Measurements from ENCODE around the gene CDH4. TPM values are rescaled to one million over a fixed set of nuclear protein-coding genes. Genes with fewer than 3 reads are reported as not detected.

Gene CDH4
- total and polyA plus RNA-seq, 2 of the 4 experiments (the other 2 are of a cell fraction) = 1.6 to 3.5 TPM

DNA sequence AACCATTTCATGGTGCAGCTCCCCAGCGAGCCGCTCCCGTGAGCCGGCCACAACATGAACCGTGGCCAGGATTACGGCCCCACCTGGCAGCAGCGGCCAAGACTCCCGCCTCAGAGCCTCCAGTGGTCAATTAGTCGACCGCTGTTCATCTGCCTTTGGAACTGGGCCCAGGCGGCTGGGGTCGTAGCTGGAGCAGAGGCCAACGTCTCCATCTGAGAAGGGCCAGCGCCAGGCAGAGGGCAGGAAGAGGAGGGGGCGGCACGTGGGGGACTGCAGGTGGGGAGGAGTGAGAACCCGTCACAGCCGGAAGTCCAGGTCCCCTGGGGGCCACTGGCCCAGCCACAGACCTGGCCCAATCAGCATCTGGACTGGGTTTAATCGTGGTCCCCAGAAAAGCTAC is 629.4 kb downstream of the CDH4 start:
- dilution Hi-C loops (cut with HindIII; ENCODE audit: low sequenced_read_pairs, unreplicated experiment) = no loop called here
- WGBS, 2 experiments (ENCODE audit: extremely low coverage in 2 of 2, insufficient read length in 1 of 2) = 76% methylated on average over 6 of the region's 19 CpGs; no CpG with 5 or more reads in 1 of the 2 experiments
- Histone ChIP-seq H3K9me1 (ENCODE audit: insufficient read depth, low read length) (no peaks in the 10 kb centered on the region), H3K4me1 (ENCODE audit: control insufficient read depth, insufficient read depth, low read length) (no peaks in the 10 kb centered on the region), H4K20me1 (ENCODE audit: insufficient read depth, low read length) (no peaks in the 10 kb centered on the region), H2BK15ac (ENCODE audit: low read depth, low read length) (no peak overlapping the region), H3K36me3 (ENCODE audit: control insufficient read depth, insufficient read depth, low read length) (no peaks in the 10 kb centered on the region), H2AFZ (replicated peaks; ENCODE audit: low read length, poor library complexity) (no peak overlapping the region), H2BK120ac (ENCODE audit: low read depth, low read length) (no peak overlapping the region), H4K91ac (ENCODE audit: insufficient read depth, low read depth, low read length) (no peak overlapping the region), H3K9me3 (ENCODE audit: control insufficient read depth, insufficient read depth, low read length) (no peaks in the 10 kb centered on the region), H3K4me3 (ENCODE audit: insufficient read depth, low read depth, low read length) (no peak overlapping the region), H4K5ac (ENCODE audit: low read depth, low read length) (no peak overlapping the region), H3K27ac (ENCODE audit: insufficient read depth, low read length) (no peak overlapping the region), H4K8ac (ENCODE audit: low read depth in 2 of 2, low read length in 2 of 2) (no peak overlapping the region), H3K9ac (ENCODE audit: low read depth, low read length) (no peak overlapping the region), H2AK5ac (ENCODE audit: low read depth, low read length) (no peak overlapping the region), H2BK5ac (ENCODE audit: low read depth, low read length, poor library complexity, severe bottlenecking) (no peak overlapping the region), H3K27me3 (ENCODE audit: control insufficient read depth, insufficient read depth, low read length) (peaks cover 4% of the 10 kb centered on the region; the same call in 1 of the 2 replicates), H3K4ac (ENCODE audit: low read depth, low read length) (no peak overlapping the region), H3K79me1 (ENCODE audit: low read depth in 1 of 2, low read length in 2 of 2) (no peaks in the 10 kb centered on the region), H2BK20ac (ENCODE audit: low read depth, low read length) (no peak overlapping the region), H3K14ac (replicated peaks; ENCODE audit: low read depth, low read length) (no peak overlapping the region), H3K18ac (ENCODE audit: low read depth, low read length) (no peak overlapping the region), H3K56ac (ENCODE audit: extremely low read depth, insufficient read depth, low read length) (no peak overlapping the region), H3K4me2 (ENCODE audit: low read depth, low read length) (no peak overlapping the region), H2AK9ac (replicated peaks; ENCODE audit: low read depth, low read length, poor library complexity) (no peak overlapping the region), H3K23ac (ENCODE audit: low read depth, low read length) (no peak overlapping the region)
- ChIA-PET CTCF (no interaction called here), POLR2A (ENCODE audit: unreplicated experiment) (no interaction called here)
- TF ChIP-seq RAD21 (IDR thresholded peaks at IDR 0.05; ENCODE audit: low read length) (no peak), SMC3 (IDR thresholded peaks at IDR 0.05; ENCODE audit: low read depth, low read length) (no peak), BHLHE40 (IDR thresholded peaks at IDR 0.05; ENCODE audit: low read depth, low read length) (no peak), RCOR1 (IDR thresholded peaks at IDR 0.05; ENCODE audit: insufficient replicate concordance, low read length) (no peak), RFX5 (IDR thresholded peaks at IDR 0.05; ENCODE audit: low read depth, low read length) (no peak), MXI1 (IDR thresholded peaks at IDR 0.05; ENCODE audit: borderline replicate concordance, low read depth, low read length) (no peak), POLR2A (IDR thresholded peaks at IDR 0.05; ENCODE audit: low read depth, low read length) (no peak), CEBPB (IDR thresholded peaks at IDR 0.05; ENCODE audit: low read depth, low read length) (no peak), MAZ (IDR thresholded peaks at IDR 0.05; ENCODE audit: borderline replicate concordance, low read depth, low read length) (no peak), MAFK (IDR thresholded peaks at IDR 0.05; ENCODE audit: low read depth, low read length) (no peak), FOS (IDR thresholded peaks at IDR 0.05; ENCODE audit: low read depth, low read length) (no peak), CHD1 (IDR thresholded peaks at IDR 0.05; ENCODE audit: low read depth, low read length) (no peak), NFE2L2 (IDR thresholded peaks at IDR 0.05; ENCODE audit: low read depth, low read length) (no peak)
- TF ChIP-seq, protein P1, sequence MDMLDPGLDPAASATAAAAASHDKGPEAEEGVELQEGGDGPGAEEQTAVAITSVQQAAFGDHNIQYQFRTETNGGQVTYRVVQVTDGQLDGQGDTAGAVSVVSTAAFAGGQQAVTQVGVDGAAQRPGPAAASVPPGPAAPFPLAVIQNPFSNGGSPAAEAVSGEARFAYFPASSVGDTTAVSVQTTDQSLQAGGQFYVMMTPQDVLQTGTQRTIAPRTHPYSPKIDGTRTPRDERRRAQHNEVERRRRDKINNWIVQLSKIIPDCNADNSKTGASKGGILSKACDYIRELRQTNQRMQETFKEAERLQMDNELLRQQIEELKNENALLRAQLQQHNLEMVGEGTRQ (IDR thresholded peaks at IDR 0.05; ENCODE audit: low read depth, low read length) = no peak
- TF ChIP-seq, protein P2, sequence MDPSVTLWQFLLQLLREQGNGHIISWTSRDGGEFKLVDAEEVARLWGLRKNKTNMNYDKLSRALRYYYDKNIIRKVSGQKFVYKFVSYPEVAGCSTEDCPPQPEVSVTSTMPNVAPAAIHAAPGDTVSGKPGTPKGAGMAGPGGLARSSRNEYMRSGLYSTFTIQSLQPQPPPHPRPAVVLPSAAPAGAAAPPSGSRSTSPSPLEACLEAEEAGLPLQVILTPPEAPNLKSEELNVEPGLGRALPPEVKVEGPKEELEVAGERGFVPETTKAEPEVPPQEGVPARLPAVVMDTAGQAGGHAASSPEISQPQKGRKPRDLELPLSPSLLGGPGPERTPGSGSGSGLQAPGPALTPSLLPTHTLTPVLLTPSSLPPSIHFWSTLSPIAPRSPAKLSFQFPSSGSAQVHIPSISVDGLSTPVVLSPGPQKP (IDR thresholded peaks at IDR 0.05; ENCODE audit: borderline replicate concordance, low read depth, low read length) = no peak
- TF ChIP-seq, protein P3, sequence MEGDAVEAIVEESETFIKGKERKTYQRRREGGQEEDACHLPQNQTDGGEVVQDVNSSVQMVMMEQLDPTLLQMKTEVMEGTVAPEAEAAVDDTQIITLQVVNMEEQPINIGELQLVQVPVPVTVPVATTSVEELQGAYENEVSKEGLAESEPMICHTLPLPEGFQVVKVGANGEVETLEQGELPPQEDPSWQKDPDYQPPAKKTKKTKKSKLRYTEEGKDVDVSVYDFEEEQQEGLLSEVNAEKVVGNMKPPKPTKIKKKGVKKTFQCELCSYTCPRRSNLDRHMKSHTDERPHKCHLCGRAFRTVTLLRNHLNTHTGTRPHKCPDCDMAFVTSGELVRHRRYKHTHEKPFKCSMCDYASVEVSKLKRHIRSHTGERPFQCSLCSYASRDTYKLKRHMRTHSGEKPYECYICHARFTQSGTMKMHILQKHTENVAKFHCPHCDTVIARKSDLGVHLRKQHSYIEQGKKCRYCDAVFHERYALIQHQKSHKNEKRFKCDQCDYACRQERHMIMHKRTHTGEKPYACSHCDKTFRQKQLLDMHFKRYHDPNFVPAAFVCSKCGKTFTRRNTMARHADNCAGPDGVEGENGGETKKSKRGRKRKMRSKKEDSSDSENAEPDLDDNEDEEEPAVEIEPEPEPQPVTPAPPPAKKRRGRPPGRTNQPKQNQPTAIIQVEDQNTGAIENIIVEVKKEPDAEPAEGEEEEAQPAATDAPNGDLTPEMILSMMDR (conservative IDR thresholded peaks at IDR 0.05; ENCODE audit: low read depth, low read length) = no peak
- in situ Hi-C loops (cut with MboI; ENCODE audit: low sequenced_read_pairs) = loop anchor here (25.0 kb wide), 2 partner anchors 619 to 1819 kb away; partner anchors contain the start of gene CDH4
- BruUV-seq (replicated peaks) = no TSS peak
- DNase-seq (no peak), ATAC-seq (ENCODE audit: low read depth) (no peak)
- intact Hi-C loops (cut with micrococcal nuclease) = no loop called here

Measured in IMR-90 (cell line).